Activated CD4-positive, CD25-positive, alpha-beta regulatory T cell treated with anti-CD3 and anti-CD28 coated beads, Interleukin-2, amount 50 U/mL, for 16 hours (primary cell): Measurements from ENCODE around the gene SLC7A5.
"Not testable (repeated sequence)": the region's sequence is repeated elsewhere in the genome, so short reads cannot be mapped to it uniquely, and the experiment has no call there.

Experiments
- DNase-seq: peaks from one replicate; pipeline ENCODE4 v3.0.0-alpha.2; 2020; ENCODE audit warnings: low read depth, low spot score

Gene SLC7A5

GRCh38 chr16:87800497-87800896 lies 68.8 kb downstream of the SLC7A5 start:
- DNase-seq = no peak

- no peak for DNase-seq
Observed at GRCh38 chr16:87795336-87795735, 74.0 kb downstream of the SLC7A5 start.

GRCh38 chr16:87794485-87795078 lies 74.7 kb downstream of the SLC7A5 start:
- DNase-seq = no peak

GRCh38 chr16:87792205-87792565 lies 77.1 kb downstream of the SLC7A5 start:
- no peak for DNase-seq

GRCh38 chr16:87791295-87792204 lies 77.8 kb downstream of the SLC7A5 start:
- DNase-seq = no peak

GRCh38 chr16:87790292-87791100 lies 78.8 kb downstream of the SLC7A5 start:
- no peak for DNase-seq

- DNase-seq = no peak
Observed at GRCh38 chr16:87789437-87790291, 79.6 kb downstream of the SLC7A5 start.

GRCh38 chr16:87788730-87789436 lies 80.4 kb downstream of the SLC7A5 start:
- not testable (repeated sequence) for DNase-seq

- DNase-seq = not testable (repeated sequence)
Observed at GRCh38 chr16:87787451-87788091, 81.7 kb downstream of the SLC7A5 start.

GRCh38 chr16:87784812-87785211 lies 84.5 kb downstream of the SLC7A5 start:
- DNase-seq = no peak

- DNase-seq = no peak
Observed at GRCh38 chr16:87782033-87782432, 87.3 kb downstream of the SLC7A5 start.

GRCh38 chr16:87780385-87780989 lies 88.8 kb downstream of the SLC7A5 start:
- DNase-seq = no peak
